NCI-H526 treated with DMSO at 0.1 percent for 48 hours (cell line): ENCODE measurements around the gene AVPR1A.

Source experiments
- DNase-seq: peaks from one replicate; lab custom pipeline; 2025; lab: John Stamatoyannopoulos, UW

Gene AVPR1A

GRCh38 chr12:63095369-63095980, 55.5 kb downstream of the AVPR1A start:
- no peak for DNase-seq

GRCh38 chr12:63093711-63094110, 57.3 kb downstream of the AVPR1A start:
- no peak for DNase-seq

- no peak for DNase-seq
These were observed 57.9 kb downstream of the AVPR1A start for GRCh38 chr12:63093084-63093483.
